ENCODE measurements around the gene TSPAN9. TPM values are rescaled to one million over a fixed set of nuclear protein-coding genes. Genes with fewer than 3 reads are reported as not detected.

TSPAN9 gene
- total and polyA plus RNA-seq, 4 donors: 17.4 to 62.9 (median 34.2) TPM

DNA sequence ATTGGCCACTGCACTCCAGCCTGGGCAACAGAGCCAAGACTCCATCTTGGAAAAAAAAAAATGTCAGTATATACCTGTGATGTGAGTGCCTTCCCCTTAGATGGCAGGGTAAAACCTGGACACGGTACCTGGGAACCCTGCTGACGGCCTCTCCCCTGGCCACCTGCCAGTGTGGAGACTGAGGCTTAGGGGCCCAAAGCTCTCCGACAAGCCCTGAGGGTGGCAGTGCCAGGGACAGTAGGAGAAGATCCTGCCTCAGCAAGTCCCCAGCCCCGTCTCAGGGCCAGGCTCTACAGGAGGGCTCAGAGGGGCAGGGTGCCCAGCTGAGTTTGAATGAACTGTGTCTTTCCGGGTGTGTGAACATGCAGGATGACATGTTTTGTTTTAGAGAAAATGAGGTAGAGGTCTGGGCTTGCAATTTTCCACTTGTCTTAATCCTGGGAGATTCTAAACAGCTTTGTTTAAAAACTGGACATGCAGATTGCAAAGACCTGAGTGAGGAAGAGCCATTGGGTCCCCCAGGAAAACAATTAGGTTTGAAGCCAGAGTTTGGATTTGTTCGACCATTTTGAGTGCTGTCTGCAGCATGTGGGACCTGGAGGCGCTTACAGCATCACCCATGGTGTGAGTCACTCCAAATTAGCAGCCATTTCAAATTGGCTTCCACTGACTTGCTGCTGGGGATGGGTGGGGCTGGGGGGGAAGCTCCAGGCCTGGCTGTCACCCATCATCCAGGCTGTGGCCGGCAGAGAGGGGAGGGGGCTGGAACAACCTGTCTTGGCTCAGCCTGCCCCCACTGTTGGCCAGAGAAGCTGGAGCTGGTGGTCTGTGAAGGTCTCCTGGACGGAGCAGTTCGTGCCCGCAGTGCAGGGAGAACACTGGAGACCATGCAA lies 10.8 kb downstream of the TSPAN9 start:
- WGBS: 86% methylated on average over 11 of the region's 11 CpGs
- H3K27ac ChIP-seq (ENCODE audit: low read depth in 1 of 2, low read length in 2 of 2): peak overlapping the region; percentile 85 to 97
- H3K9me3 ChIP-seq (ENCODE audit: control insufficient read depth in 4 of 4, low read length in 3 of 4): no peaks in the 10 kb centered on the region
- no peaks in the 10 kb centered on the region for H3K27me3 ChIP-seq (ENCODE audit: control insufficient read depth in 4 of 4, insufficient read depth in 4 of 4, low read length in 3 of 4)
- DNase-seq (ENCODE audit: low spot score): no peak
- no peak overlapping the region for H3K4me3 ChIP-seq (ENCODE audit: low read depth in 1 of 3, low read length in 3 of 3)
- H3K36me3 ChIP-seq (ENCODE audit: control insufficient read depth in 4 of 4, insufficient read depth in 3 of 4, low read depth in 1 of 4, low read length in 3 of 4): peaks cover 0 to 2% (median 0%) of the 10 kb centered on the region in 4 donors
- no peak overlapping the region for H3K9ac ChIP-seq (ENCODE audit: low read depth in 1 of 2, low read length in 2 of 2)
- TF ChIP-seq JUND (IDR thresholded peaks at IDR 0.05): no peak
- TF ChIP-seq RAD21 (IDR thresholded peaks at IDR 0.05): no peak
- no peak for TF ChIP-seq RXRA (IDR thresholded peaks at IDR 0.05)
- TF ChIP-seq NR2F2 (IDR thresholded peaks at IDR 0.05): no peak
- no peak for TF ChIP-seq HNF4G (IDR thresholded peaks at IDR 0.05)
- no peak for TF ChIP-seq CTCF (IDR thresholded peaks at IDR 0.05; ENCODE audit: low read depth, low read length, missing input control)
- no peak for TF ChIP-seq SP1 (IDR thresholded peaks at IDR 0.05)
- TF ChIP-seq EGR1 (IDR thresholded peaks at IDR 0.05; ENCODE audit: low read depth in 2 of 2): no peak
- no peak for TF ChIP-seq GABPA (IDR thresholded peaks at IDR 0.05 in 1 of 2, conservative IDR thresholded peaks at IDR 0.05 in 1 of 2)
- TF ChIP-seq, protein P1, sequence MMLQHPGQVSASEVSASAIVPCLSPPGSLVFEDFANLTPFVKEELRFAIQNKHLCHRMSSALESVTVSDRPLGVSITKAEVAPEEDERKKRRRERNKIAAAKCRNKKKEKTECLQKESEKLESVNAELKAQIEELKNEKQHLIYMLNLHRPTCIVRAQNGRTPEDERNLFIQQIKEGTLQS (IDR thresholded peaks at IDR 0.05): no peak
- TF ChIP-seq YY1 (IDR thresholded peaks at IDR 0.05): no peak
- TF ChIP-seq, protein P2, sequence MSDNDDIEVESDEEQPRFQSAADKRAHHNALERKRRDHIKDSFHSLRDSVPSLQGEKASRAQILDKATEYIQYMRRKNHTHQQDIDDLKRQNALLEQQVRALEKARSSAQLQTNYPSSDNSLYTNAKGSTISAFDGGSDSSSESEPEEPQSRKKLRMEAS (IDR thresholded peaks at IDR 0.05): no peak
- TF ChIP-seq, protein P3, sequence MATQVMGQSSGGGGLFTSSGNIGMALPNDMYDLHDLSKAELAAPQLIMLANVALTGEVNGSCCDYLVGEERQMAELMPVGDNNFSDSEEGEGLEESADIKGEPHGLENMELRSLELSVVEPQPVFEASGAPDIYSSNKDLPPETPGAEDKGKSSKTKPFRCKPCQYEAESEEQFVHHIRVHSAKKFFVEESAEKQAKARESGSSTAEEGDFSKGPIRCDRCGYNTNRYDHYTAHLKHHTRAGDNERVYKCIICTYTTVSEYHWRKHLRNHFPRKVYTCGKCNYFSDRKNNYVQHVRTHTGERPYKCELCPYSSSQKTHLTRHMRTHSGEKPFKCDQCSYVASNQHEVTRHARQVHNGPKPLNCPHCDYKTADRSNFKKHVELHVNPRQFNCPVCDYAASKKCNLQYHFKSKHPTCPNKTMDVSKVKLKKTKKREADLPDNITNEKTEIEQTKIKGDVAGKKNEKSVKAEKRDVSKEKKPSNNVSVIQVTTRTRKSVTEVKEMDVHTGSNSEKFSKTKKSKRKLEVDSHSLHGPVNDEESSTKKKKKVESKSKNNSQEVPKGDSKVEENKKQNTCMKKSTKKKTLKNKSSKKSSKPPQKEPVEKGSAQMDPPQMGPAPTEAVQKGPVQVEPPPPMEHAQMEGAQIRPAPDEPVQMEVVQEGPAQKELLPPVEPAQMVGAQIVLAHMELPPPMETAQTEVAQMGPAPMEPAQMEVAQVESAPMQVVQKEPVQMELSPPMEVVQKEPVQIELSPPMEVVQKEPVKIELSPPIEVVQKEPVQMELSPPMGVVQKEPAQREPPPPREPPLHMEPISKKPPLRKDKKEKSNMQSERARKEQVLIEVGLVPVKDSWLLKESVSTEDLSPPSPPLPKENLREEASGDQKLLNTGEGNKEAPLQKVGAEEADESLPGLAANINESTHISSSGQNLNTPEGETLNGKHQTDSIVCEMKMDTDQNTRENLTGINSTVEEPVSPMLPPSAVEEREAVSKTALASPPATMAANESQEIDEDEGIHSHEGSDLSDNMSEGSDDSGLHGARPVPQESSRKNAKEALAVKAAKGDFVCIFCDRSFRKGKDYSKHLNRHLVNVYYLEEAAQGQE (IDR thresholded peaks at IDR 0.05): no peak
- peaks cover 23 to 84% (median 68%) of the 10 kb centered on the region in 4 donors for H3K4me1 ChIP-seq (ENCODE audit: control insufficient read depth in 4 of 4, insufficient read depth in 4 of 4, low read length in 3 of 4)

- Histone ChIP-seq H3K9me3 (ENCODE audit: control insufficient read depth in 4 of 4, low read length in 3 of 4) (no peaks in the 10 kb centered on the region), H3K4me1 (ENCODE audit: control insufficient read depth in 4 of 4, insufficient read depth in 4 of 4, low read length in 3 of 4) (peaks cover 15 to 75% (median 55%) of the 10 kb centered on the region in 4 donors), H3K9ac (ENCODE audit: low read depth in 1 of 2, low read length in 2 of 2) (no peak overlapping the region), H3K27ac (ENCODE audit: low read depth in 1 of 2, low read length in 2 of 2) (no peak overlapping the region), H3K27me3 (ENCODE audit: control insufficient read depth in 4 of 4, insufficient read depth in 4 of 4, low read length in 3 of 4) (no peaks in the 10 kb centered on the region), H3K4me3 (ENCODE audit: low read depth in 1 of 3, low read length in 3 of 3) (no peak overlapping the region), H3K36me3 (ENCODE audit: control insufficient read depth in 4 of 4, insufficient read depth in 3 of 4, low read depth in 1 of 4, low read length in 3 of 4) (peaks cover 0 to 2% (median 0%) of the 10 kb centered on the region in 4 donors)
- whole genome bisulfite sequencing: 94% methylated on average over 5 of the region's 5 CpGs
- TF ChIP-seq RXRA (IDR thresholded peaks at IDR 0.05) (no peak), FOXA1 (IDR thresholded peaks at IDR 0.05) (no peak), FOXA2 (IDR thresholded peaks at IDR 0.05) (no peak), RAD21 (IDR thresholded peaks at IDR 0.05) (no peak), SP1 (IDR thresholded peaks at IDR 0.05) (no peak), NR2F2 (IDR thresholded peaks at IDR 0.05) (no peak), EGR1 (IDR thresholded peaks at IDR 0.05; ENCODE audit: low read depth in 2 of 2) (no peak), JUND (IDR thresholded peaks at IDR 0.05) (no peak)
- TF ChIP-seq, protein P1 (IDR thresholded peaks at IDR 0.05): no peak
- DNase-seq (ENCODE audit: low spot score): no peak
Observed at GRCh38 chr12:3089588-3089987, 12.4 kb downstream of the TSPAN9 start.

Data from liver (tissue), 9 donors.